ENCODE results near the gene HOXD11. TPM values are rescaled to one million over a fixed set of nuclear protein-coding genes. Genes with fewer than 3 reads are reported as not detected.

HOXD11 gene
- total RNA-seq, 1 experiment from 2014 or later, result not detected

GRCh38 chr2:176140513-176141317 lies 33.6 kb downstream of the HOXD11 start (continued):
- TF ChIP-seq ZNF281 (CRISPR knock-in tag; IDR thresholded peaks at IDR 0.05) (no peak), IRF1 (CRISPR knock-in tag; IDR thresholded peaks at IDR 0.05) (peak; percentile 83), FOXJ3 (CRISPR knock-in tag; IDR thresholded peaks at IDR 0.05; ENCODE audit: borderline replicate concordance) (no peak), JUN (CRISPR knock-in tag; IDR thresholded peaks at IDR 0.05) (no peak), MLX (CRISPR knock-in tag; IDR thresholded peaks at IDR 0.05) (no peak), ZNF219 (CRISPR knock-in tag; IDR thresholded peaks at IDR 0.05; ENCODE audit: borderline replicate concordance) (no peak), CTCF (IDR thresholded peaks at IDR 0.05) (peak; percentile 91), CREM (CRISPR knock-in tag; IDR thresholded peaks at IDR 0.05) (no peak), ZMAT4 (CRISPR knock-in tag; IDR thresholded peaks at IDR 0.05) (no peak), TEAD4 (CRISPR knock-in tag; IDR thresholded peaks at IDR 0.05) (no peak), PRRX2 (CRISPR knock-in tag; IDR thresholded peaks at IDR 0.05) (no peak), E2F1 (CRISPR knock-in tag; IDR thresholded peaks at IDR 0.05) (no peak), SOX15 (CRISPR knock-in tag; IDR thresholded peaks at IDR 0.05) (no peak), ZNF232 (CRISPR knock-in tag; IDR thresholded peaks at IDR 0.05) (peak; percentile 85), USF2 (CRISPR knock-in tag; IDR thresholded peaks at IDR 0.05) (no peak), ATF3 (CRISPR knock-in tag; conservative IDR thresholded peaks at IDR 0.05) (no peak), ZNF532 (CRISPR knock-in tag; IDR thresholded peaks at IDR 0.05; ENCODE audit: borderline replicate concordance) (no peak), USF1 (CRISPR knock-in tag; IDR thresholded peaks at IDR 0.05) (no peak), FOXP4 (CRISPR knock-in tag; IDR thresholded peaks at IDR 0.05) (peak; percentile 67; the same call in 1 of the 2 replicates)

All from WTC11 (cell line).